Activated CD4-positive, alpha-beta T cell treated with anti-CD3 and anti-CD28 coated beads for 4 hours (primary cell): ENCODE measurements around the gene PEAR1.
A peak's percentile ranks its signal among the peaks of the same experiment; 100 is the strongest.

Source experiments
- DNase-seq, 2 donors: peaks; one replicate each; pipeline ENCODE4 v3.0.0-alpha.2; 2020

Gene PEAR1

DNA sequence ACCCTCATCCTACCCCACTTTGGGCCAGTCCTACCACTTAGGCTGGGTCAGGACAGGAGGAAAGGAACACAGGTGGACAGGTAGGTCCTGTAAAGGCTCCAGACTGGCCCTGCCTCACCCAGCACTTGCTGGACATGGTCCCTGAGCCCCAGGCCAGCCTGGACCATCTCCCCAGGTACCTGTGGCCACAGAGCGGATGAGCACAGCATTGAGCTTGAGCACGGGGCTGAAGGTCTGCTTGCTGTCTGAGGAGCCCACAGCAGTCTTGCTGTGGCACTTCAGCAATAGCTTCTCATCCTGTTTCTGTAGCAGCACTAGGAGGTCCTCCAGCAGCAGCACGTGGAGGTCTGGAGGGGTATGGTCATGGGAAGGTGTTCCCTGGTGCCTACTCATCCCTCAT lies 50.2 kb downstream of the PEAR1 start:
- no peak for DNase-seq

- no peak for DNase-seq
Observed at GRCh38 chr1:156944268-156944667, 50.8 kb downstream of the PEAR1 start.

GRCh38 chr1:156944848-156945247 lies 51.3 kb downstream of the PEAR1 start:
- DNase-seq: no peak

DNA sequence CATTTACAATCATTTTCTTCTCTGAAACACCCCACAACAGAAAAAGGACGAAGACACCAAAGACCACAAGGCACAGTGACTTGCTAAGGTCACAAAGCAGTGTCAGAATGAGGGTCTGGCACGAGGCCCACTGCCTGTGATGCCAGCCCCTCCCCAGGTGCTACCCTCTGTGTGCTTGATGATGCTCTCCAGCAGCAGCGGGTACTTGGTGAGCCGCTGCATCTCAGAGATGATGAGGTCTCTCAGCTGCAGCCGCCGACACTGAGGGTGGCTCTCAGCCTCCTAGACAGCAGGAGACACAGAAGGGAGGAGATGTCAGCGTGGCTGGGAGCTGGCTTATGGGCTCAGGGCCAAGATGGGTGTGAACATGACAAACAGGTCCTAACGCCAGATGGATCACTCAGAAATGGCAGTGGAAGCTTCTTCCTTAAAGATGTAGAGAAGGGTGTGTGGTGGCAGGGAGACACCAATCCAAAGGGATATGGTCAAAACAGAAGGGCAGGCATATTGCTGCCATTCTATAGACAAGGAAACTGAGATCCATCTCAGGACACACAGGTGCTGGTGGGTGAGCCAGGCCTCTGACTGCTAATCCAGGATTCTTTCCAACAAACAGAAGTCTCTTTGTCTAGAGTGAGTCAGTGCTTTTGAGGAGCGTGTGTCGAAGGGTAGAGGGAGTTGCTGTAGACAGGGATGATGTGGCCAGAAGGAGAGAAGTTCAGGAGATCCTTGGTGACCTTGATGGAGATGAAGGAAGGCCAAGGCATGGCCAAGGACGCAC lies 52.6 kb downstream of the PEAR1 start:
- no peak for DNase-seq

GRCh38 chr1:156947127-156947526 lies 53.6 kb downstream of the PEAR1 start:
- DNase-seq: no peak

DNA sequence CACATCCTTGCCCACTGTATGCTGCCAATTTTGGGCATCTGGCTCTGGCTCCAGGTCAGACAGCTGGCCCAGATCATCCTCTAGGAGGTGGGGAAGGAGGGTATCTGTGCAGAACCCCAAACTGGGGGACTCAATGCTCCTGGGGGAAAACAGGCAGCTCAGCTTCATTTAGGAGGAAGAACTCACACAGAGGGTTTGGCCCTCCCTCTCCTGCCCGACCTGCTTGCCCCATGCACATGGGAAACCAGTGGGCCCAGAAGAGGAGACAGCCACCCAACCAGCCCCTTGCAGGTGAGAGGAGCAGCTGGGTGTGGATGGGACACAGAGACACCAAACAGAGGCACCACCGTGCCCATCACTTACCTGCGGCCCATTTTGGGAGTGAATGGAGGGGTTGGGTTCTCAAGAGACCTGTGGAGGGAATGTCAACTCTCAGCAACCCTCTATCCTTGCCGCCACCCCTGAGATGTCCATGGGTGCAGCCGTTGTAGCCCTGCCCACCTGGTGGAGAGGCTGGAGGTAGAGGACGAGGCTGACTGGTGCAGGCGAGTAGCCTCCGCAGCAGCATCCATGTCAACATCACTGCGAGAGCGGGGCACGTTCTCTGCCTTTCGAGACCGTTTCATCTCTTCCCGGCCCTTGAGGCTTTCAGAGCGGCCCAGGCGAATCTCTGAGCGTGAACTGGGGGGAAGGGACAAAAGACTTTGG lies 54.5 kb downstream of the PEAR1 start:
- no peak for DNase-seq

- DNase-seq: no peak
Observed at GRCh38 chr1:156948708-156949107, 55.2 kb downstream of the PEAR1 start.

GRCh38 chr1:156949127-156949526 lies 55.6 kb downstream of the PEAR1 start:
- DNase-seq: no peak

DNA sequence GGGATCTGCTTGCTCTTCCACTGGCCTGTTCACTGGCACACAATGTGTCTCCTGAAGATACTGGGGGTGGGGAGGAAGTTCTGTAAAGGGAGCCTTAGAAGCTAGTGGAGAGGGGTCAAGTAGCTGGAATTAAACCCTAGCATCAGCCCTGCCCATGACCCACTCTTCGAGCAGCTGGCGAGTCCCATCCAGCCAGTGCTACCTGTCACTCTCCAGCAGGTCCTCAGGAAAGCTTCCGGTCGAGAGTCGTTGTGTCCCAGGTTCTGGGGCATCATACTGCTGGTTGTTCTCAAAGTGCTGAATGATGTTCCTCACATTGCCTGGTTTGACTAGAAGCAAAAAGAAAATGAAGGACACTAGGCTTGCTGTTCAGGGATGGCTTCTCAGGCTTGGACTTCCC lies 57.9 kb downstream of the PEAR1 start:
- no peak for DNase-seq

DNA sequence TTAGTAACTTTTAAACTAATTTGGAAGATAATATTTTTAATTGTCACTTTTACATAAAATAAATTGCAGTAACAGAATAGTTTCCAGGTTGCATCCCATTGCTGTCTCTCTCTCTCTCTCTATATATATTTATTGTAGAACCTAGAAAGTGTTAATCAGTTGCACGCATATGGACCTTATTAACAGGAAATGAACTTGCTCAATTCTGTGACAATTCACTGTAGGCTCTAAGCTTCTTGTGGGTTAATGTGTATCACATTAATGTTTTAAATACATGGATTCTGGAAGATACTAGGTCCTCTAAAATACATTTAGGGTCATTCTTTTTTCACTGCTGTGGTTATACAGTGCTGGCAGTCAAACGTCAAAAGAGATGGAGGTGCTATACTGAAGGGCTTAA lies 60.1 kb downstream of the PEAR1 start:
- no peak for DNase-seq

GRCh38 chr1:156956333-156956732 lies 62.8 kb downstream of the PEAR1 start:
- DNase-seq: no peak

DNA sequence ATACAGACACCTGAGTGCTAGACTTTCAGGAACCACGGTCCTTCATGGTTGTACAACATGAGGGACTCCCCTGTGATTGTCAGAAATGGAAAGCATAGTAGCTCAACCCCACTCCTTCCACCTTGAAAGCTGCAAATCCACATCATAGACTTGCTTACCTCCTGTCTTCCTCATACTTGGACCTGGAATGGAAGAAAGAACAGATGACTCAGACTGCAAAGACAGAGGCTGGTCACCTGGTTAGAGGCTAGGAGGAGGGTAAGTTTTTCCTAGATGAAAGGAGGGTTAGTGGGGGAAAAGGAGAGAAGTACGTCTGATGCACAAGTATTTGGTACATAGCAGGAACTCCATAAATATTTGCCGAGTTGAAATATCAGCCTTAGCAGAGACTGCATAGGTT lies 64.1 kb downstream of the PEAR1 start:
- no peak for DNase-seq

GRCh38 chr1:156958247-156958714 lies 64.8 kb downstream of the PEAR1 start:
- DNase-seq: no peak

DNA sequence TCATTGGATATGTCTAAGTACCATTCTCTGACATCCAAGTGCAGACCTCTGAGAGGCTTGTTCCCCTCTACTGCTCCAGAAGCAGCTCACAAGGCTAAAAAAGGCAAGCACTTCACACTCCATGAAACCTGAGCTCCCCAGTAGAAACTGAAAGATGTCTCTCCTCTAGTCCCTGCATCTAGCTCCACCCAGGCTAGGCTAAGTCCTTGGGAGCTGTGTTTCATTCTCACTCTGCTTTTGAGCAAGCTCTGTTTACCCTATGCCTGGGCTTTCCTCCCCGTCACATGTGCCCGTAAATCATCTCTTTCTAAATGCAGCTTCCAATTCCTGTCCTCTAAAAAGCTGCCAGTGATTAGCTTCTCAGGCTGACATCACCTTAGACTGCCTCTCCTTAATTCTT lies 65.9 kb downstream of the PEAR1 start:
- DNase-seq: no peak

DNA sequence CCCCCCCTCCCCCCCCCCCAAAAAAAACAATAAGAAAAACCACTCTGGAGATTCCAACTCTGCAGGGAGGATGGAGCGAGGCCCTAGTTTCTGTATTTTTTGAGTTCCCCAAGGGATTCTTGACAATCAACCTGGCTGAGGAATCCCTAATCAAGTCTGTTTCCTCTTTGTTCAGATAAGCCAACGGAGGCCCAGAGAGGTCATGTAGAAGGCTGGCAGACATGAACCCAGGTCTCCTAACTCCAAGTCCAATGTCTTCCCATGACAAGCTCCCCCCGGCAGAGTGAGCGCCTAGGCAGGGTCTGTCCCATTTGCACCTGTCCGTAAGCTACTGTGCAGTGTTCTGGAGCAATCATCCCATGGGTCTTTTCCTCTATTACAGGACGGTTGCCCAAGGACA lies 66.4 kb downstream of the PEAR1 start:
- no peak for DNase-seq

GRCh38 chr1:156961709-156962108 lies 68.2 kb downstream of the PEAR1 start:
- DNase-seq: peak in 1 of 2 donors; percentile 14

- DNase-seq: peak; percentile 7 to 10
Observed at GRCh38 chr1:156963621-156964020, 70.1 kb downstream of the PEAR1 start.

DNA sequence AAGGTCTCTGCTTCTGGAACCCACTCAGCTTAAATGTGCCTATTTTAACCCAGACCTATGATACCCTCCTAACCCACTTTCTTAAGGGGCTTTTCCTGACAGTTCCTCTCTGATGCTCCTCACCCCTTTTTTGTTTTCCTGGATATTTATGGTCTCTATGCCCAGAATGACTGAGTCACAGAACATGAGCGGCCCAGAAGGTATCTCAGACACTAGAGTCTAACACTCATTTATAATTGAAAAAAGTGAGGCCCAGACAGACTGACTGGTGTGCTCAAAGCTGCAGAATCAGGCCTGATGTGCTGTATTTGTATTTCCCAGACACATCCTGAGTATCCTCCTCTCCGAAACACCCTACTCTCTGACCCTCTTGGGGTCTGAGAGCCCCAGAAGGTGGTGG lies 70.9 kb downstream of the PEAR1 start:
- DNase-seq: no peak
